ENCODE measurements around the gene DUSP2.
A peak's percentile ranks its signal among the peaks of the same experiment; 100 is the strongest.

The DUSP2 gene

DNA sequence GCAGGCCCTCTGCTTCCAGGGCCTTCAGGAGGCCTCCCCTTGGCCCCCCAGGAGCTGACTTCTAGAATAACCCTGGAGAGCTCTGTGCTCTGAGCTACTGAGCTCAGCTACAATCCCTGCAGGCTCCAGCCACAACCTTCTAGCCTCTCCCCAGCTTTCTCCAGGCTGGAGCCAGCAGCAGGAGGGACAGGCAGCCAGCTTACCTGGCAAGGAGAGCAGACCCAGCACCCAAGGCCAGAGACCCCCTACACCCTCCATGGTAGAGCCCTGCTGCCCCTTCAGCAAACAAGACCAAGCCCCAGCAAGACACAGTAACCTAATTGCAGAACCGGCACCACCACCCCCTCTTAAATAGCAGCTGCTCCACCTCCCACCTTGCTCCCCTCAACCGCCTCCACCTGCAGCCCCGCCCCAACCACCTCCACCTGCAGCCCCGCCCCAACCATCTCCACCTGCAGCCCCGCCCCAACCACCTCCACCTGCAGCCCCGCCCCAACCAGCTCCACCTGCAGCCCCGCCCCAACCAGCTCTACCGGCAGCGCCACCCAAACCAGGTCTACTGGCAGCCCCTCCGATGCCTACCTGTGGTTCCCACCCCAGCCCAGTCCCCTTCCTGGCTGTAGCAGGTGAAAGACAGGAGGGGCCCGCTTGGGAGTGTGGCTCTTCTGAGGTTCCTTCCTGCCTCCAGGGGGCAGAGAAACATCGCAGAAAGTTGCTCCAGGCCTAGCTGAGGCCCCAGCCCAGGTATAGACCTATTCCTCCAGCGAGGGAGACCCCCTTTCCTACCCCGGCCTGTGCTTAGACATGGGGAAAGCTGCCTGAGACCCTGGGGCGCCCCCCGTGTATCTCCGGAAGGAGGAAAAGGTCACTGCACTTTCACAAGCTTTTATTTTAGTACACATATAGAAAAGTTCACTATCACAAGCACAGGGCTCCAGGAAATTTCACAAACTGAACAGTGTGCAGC, 6.8 kb downstream of the DUSP2 start, which contains the start of gene ASTL:
Gene ASTL, minus strand, starts transcription at position 324 of the 967 bp plus-strand sequence. Its CDS starts 66 bp downstream, at position 258.
- Histone ChIP-seq H3K4me1 (ENCODE audit: control insufficient read depth, low read depth, low read length) (no peaks in the 10 kb centered on the region), H3K9ac (ENCODE audit: low read length) (no peak within 1 kb of the TSS), H2BK15ac (replicated peaks; ENCODE audit: low read depth) (no peak within 1 kb of the TSS), H3K18ac (ENCODE audit: low read length) (no peak within 1 kb of the TSS), H3K27ac (ENCODE audit: low read depth, low read length) (no peak within 1 kb of the TSS), H4K5ac (ENCODE audit: low read length) (no peak within 1 kb of the TSS), H3K36me3 (ENCODE audit: control insufficient read depth, insufficient read depth, low read length) (no peaks in the 10 kb centered on the region), H2AK5ac (ENCODE audit: low read length) (no peak within 1 kb of the TSS), H2BK120ac (ENCODE audit: low read depth, low read length) (no peak within 1 kb of the TSS), H2BK5ac (ENCODE audit: low read length) (no peak within 1 kb of the TSS), H3K4me3 (ENCODE audit: low read length) (no peak within 1 kb of the TSS), H3K27me3 (ENCODE audit: insufficient read depth, low read length, poor library complexity) (no peaks in the 10 kb centered on the region), H4K8ac (ENCODE audit: low read depth, low read length) (no peak within 1 kb of the TSS), H3K79me2 (ENCODE audit: control insufficient read depth, insufficient read depth, low read length) (no peaks in the 10 kb centered on the region), H3K79me1 (ENCODE audit: low read length) (no peaks in the 10 kb centered on the region), H3K23ac (ENCODE audit: low read length) (no peak within 1 kb of the TSS), H3K56ac (ENCODE audit: low read length) (no peak within 1 kb of the TSS), H3K4ac (ENCODE audit: low read depth, low read length) (no peak within 1 kb of the TSS), H3K4me2 (ENCODE audit: low read length) (no peak within 1 kb of the TSS)
- DNase-seq, result peak; percentile 75
- no CpG with 5 or more reads among the region's 17 CpGs for WGBS (ENCODE audit: extremely low coverage, insufficient coverage, low lambda C conversion rate)

DNA sequence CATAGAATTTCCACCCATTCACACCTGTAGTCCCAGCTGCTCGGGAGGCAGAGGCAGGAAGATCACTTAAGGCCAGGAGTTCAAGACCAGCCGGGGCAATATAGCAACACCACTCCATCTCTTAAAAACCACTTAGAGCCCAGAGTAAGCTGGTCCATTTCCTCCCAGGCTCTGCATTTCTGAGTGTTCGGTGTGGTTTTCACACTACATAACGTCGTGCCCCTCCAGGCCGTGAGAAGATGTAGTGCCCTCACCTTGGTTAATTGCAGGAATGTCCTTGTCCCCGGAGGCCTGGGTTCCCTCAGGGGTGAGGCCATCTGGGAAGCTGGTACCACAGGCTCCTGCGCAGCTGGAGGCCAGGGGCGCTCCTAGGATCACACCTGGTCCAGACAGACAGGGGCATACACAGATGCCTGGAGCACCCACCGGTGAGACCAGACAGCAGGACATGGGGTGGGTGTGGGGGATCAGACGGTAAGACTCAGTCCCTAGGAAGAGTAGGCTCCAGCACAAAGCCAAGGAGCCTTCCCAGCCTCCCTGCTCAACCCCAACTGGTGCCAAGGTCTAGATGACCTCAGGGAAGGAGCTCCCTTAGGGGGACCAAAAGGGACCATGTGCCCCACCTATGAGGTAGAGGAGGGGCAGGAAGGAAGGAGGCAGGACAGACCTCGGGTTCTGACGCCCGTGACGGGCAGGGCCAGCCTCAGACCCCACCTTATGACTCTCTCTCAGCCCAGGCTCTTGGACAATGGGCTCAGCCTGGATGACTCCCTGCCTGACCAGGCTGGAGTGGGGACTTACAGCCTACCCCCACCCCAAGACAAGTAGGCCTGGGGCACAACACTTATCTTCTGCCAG, 7.7 kb downstream of the DUSP2 start:
- no CpG with 5 or more reads among the region's 15 CpGs for WGBS (ENCODE audit: extremely low coverage, insufficient coverage, low lambda C conversion rate)
- H2BK5ac ChIP-seq (ENCODE audit: low read length), result no peak overlapping the region
- DNase-seq, result no peak
- no peak overlapping the region for H2AK5ac ChIP-seq (ENCODE audit: low read length)
- H3K79me1 ChIP-seq (ENCODE audit: low read length), result no peaks in the 10 kb centered on the region
- no peak overlapping the region for H4K5ac ChIP-seq (ENCODE audit: low read length)
- H3K4ac ChIP-seq (ENCODE audit: low read depth, low read length), result no peak overlapping the region
- no peak overlapping the region for H3K56ac ChIP-seq (ENCODE audit: low read length)
- no peak overlapping the region for H3K18ac ChIP-seq (ENCODE audit: low read length)
- no peak overlapping the region for H2BK15ac ChIP-seq (replicated peaks; ENCODE audit: low read depth)
- H4K8ac ChIP-seq (ENCODE audit: low read depth, low read length), result no peak overlapping the region
- H3K27me3 ChIP-seq (ENCODE audit: insufficient read depth, low read length, poor library complexity), result no peaks in the 10 kb centered on the region
- H3K23ac ChIP-seq (ENCODE audit: low read length), result no peak overlapping the region
- no peak overlapping the region for H2BK120ac ChIP-seq (ENCODE audit: low read depth, low read length)
- no peak overlapping the region for H3K9ac ChIP-seq (ENCODE audit: low read length)
- no peak overlapping the region for H3K4me2 ChIP-seq (ENCODE audit: low read length)
- H3K4me1 ChIP-seq (ENCODE audit: control insufficient read depth, low read depth, low read length), result no peaks in the 10 kb centered on the region
- H3K79me2 ChIP-seq (ENCODE audit: control insufficient read depth, insufficient read depth, low read length), result no peaks in the 10 kb centered on the region
- no peak overlapping the region for H3K4me3 ChIP-seq (ENCODE audit: low read length)
- H3K36me3 ChIP-seq (ENCODE audit: control insufficient read depth, insufficient read depth, low read length), result no peaks in the 10 kb centered on the region
- H3K27ac ChIP-seq (ENCODE audit: low read depth, low read length), result no peak overlapping the region

DNA sequence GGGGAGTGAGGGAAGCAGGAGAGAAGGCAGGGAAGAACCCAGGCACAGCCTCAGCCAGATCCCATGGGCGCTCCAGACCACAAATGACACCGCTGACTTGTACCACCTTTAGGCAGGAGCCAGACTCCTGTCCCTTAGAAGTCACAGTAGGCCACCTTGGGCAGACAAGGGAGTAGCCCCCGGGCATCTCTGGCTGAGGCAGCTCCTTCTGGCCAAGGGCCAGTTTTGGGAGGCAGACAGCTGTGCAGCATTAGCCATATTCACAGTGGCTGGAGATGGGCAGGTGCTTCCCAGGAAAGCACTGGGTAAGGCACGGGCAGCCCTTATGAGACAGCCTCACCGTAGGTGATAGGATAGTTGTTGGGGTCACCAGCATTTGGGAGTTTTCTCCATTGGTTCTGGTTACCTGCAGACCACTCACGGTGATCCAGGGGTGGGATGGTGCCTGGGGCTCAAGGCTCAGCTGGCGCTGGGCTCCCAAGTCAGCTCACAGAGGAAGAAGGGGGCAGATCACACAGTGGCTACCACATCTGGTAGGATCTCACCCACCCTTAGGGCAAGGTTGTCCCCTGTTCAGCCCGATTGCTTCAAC, 9.0 kb downstream of the DUSP2 start:
- Histone ChIP-seq H3K9ac (ENCODE audit: low read length) (no peak overlapping the region), H3K27ac (ENCODE audit: low read depth, low read length) (no peak overlapping the region), H4K5ac (ENCODE audit: low read length) (no peak overlapping the region), H2AK5ac (ENCODE audit: low read length) (no peak overlapping the region), H2BK15ac (replicated peaks; ENCODE audit: low read depth) (no peak overlapping the region), H3K56ac (ENCODE audit: low read length) (no peak overlapping the region), H3K4me2 (ENCODE audit: low read length) (no peak overlapping the region), H2BK120ac (ENCODE audit: low read depth, low read length) (no peak overlapping the region), H3K4ac (ENCODE audit: low read depth, low read length) (no peak overlapping the region), H3K79me1 (ENCODE audit: low read length) (no peaks in the 10 kb centered on the region), H2BK5ac (ENCODE audit: low read length) (no peak overlapping the region), H3K23ac (ENCODE audit: low read length) (no peak overlapping the region), H3K4me3 (ENCODE audit: low read length) (no peak overlapping the region), H3K36me3 (ENCODE audit: control insufficient read depth, insufficient read depth, low read length) (no peaks in the 10 kb centered on the region), H3K18ac (ENCODE audit: low read length) (no peak overlapping the region), H3K79me2 (ENCODE audit: control insufficient read depth, insufficient read depth, low read length) (no peaks in the 10 kb centered on the region), H3K4me1 (ENCODE audit: control insufficient read depth, low read depth, low read length) (no peaks in the 10 kb centered on the region), H4K8ac (ENCODE audit: low read depth, low read length) (no peak overlapping the region), H3K27me3 (ENCODE audit: insufficient read depth, low read length, poor library complexity) (no peaks in the 10 kb centered on the region)
- WGBS (ENCODE audit: extremely low coverage, insufficient coverage, low lambda C conversion rate), result no CpG with 5 or more reads among the region's 8 CpGs
- DNase-seq, result no peak

DNA sequence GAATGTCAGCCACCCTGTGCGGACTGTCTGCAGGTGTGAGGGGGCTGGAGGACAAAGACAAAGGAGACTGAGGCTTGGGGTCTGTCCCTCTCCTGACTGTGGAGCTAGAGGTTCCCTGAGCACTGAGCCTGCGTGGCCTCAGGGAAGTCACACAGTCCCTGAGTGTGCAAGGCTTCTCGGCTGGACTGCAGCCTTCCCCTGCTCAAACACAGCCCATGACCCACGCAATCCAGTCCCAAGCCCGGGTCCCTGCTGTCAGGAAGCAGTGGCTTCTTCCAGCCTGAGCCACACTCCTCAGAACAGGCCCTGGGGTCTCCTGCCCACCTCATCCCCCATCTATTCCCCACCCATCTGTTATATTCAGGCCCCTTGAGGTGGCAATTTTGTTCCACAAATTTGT, 9.6 kb downstream of the DUSP2 start:
- Histone ChIP-seq H3K4ac (ENCODE audit: low read depth, low read length) (no peak overlapping the region), H2BK15ac (replicated peaks; ENCODE audit: low read depth) (no peak overlapping the region), H3K4me3 (ENCODE audit: low read length) (no peak overlapping the region), H2AK5ac (ENCODE audit: low read length) (no peak overlapping the region), H3K79me2 (ENCODE audit: control insufficient read depth, insufficient read depth, low read length) (no peaks in the 10 kb centered on the region), H3K18ac (ENCODE audit: low read length) (no peak overlapping the region), H3K79me1 (ENCODE audit: low read length) (no peaks in the 10 kb centered on the region), H3K9ac (ENCODE audit: low read length) (no peak overlapping the region), H3K4me2 (ENCODE audit: low read length) (no peak overlapping the region), H3K27ac (ENCODE audit: low read depth, low read length) (no peak overlapping the region), H3K27me3 (ENCODE audit: insufficient read depth, low read length, poor library complexity) (no peaks in the 10 kb centered on the region), H3K23ac (ENCODE audit: low read length) (no peak overlapping the region), H3K4me1 (ENCODE audit: control insufficient read depth, low read depth, low read length) (no peaks in the 10 kb centered on the region), H2BK5ac (ENCODE audit: low read length) (no peak overlapping the region), H4K8ac (ENCODE audit: low read depth, low read length) (no peak overlapping the region), H3K36me3 (ENCODE audit: control insufficient read depth, insufficient read depth, low read length) (no peaks in the 10 kb centered on the region), H2BK120ac (ENCODE audit: low read depth, low read length) (no peak overlapping the region), H3K56ac (ENCODE audit: low read length) (no peak overlapping the region), H4K5ac (ENCODE audit: low read length) (no peak overlapping the region)
- no peak for DNase-seq
- no CpG with 5 or more reads among the region's 5 CpGs for WGBS (ENCODE audit: extremely low coverage, insufficient coverage, low lambda C conversion rate)

DNA sequence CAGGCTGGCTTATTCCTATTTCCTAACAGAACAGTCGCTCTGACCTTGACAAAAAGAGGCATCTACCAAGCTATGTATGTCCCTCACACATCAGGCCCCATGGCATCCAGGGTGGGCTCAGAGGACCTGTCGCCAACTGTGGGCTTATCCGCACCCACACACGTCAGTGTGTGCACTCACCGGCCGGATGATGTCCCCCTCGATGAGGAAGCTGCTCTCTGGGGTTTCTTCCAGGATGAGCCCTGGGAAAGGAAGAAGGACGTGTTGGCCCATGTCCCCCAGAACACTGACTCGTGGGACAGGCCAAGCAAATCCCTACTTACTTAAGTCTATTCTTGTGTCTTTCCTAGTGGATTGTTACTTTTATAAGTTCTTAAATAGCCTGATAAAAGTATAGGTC, 10.1 kb downstream of the DUSP2 start:
- Histone ChIP-seq H3K18ac (ENCODE audit: low read length) (no peak overlapping the region), H3K36me3 (ENCODE audit: control insufficient read depth, insufficient read depth, low read length) (no peaks in the 10 kb centered on the region), H2AK5ac (ENCODE audit: low read length) (no peak overlapping the region), H3K9ac (ENCODE audit: low read length) (no peak overlapping the region), H3K4me3 (ENCODE audit: low read length) (no peak overlapping the region), H3K23ac (ENCODE audit: low read length) (no peak overlapping the region), H3K27ac (ENCODE audit: low read depth, low read length) (no peak overlapping the region), H3K79me1 (ENCODE audit: low read length) (no peaks in the 10 kb centered on the region), H4K5ac (ENCODE audit: low read length) (no peak overlapping the region), H2BK15ac (replicated peaks; ENCODE audit: low read depth) (no peak overlapping the region), H2BK120ac (ENCODE audit: low read depth, low read length) (no peak overlapping the region), H3K56ac (ENCODE audit: low read length) (no peak overlapping the region), H3K4me2 (ENCODE audit: low read length) (no peak overlapping the region), H3K79me2 (ENCODE audit: control insufficient read depth, insufficient read depth, low read length) (no peaks in the 10 kb centered on the region), H3K4ac (ENCODE audit: low read depth, low read length) (no peak overlapping the region), H3K4me1 (ENCODE audit: control insufficient read depth, low read depth, low read length) (no peaks in the 10 kb centered on the region), H2BK5ac (ENCODE audit: low read length) (no peak overlapping the region), H3K27me3 (ENCODE audit: insufficient read depth, low read length, poor library complexity) (no peaks in the 10 kb centered on the region), H4K8ac (ENCODE audit: low read depth, low read length) (no peak overlapping the region)
- no CpG with 5 or more reads among the region's 9 CpGs for WGBS (ENCODE audit: extremely low coverage, insufficient coverage, low lambda C conversion rate)
- DNase-seq, result no peak
